Keratinocyte (primary cell): ENCODE data around the gene GCK.

Experiments
- EZH2 ChIP-seq: IDR thresholded peaks from one replicate; pipeline ENCODE4 v1.6.1; 2012; ENCODE audit warnings: inconsistent platforms, mild to moderate bottlenecking, low read length, moderate library complexity
- TF ChIP-seq, protein P1 (sequence below), 3 experiments: IDR thresholded peaks in 1 of 3; conservative IDR thresholded peaks in 1 of 3; optimal IDR thresholded peaks in 1 of 3; 2 replicates in 2 of 3; 3 replicates in 1 of 3; pipeline versions ENCODE3 to v1.5.1; 2011; ENCODE audit warnings: low read length in 3 of 3, mild to moderate bottlenecking in 3 of 3, moderate library complexity in 2 of 3, control low read depth in 1 of 3, inconsistent platforms in 1 of 3; ENCODE audit not compliant: insufficient read depth in 2 of 3; ENCODE audit errors: extremely low read depth in 1 of 3

GRCh38 chr7:44113764-44114354, 75.4 kb downstream of the GCK start:
- TF ChIP-seq, protein P1, sequence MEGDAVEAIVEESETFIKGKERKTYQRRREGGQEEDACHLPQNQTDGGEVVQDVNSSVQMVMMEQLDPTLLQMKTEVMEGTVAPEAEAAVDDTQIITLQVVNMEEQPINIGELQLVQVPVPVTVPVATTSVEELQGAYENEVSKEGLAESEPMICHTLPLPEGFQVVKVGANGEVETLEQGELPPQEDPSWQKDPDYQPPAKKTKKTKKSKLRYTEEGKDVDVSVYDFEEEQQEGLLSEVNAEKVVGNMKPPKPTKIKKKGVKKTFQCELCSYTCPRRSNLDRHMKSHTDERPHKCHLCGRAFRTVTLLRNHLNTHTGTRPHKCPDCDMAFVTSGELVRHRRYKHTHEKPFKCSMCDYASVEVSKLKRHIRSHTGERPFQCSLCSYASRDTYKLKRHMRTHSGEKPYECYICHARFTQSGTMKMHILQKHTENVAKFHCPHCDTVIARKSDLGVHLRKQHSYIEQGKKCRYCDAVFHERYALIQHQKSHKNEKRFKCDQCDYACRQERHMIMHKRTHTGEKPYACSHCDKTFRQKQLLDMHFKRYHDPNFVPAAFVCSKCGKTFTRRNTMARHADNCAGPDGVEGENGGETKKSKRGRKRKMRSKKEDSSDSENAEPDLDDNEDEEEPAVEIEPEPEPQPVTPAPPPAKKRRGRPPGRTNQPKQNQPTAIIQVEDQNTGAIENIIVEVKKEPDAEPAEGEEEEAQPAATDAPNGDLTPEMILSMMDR (optimal IDR thresholded peaks at IDR 0.05 in 1 of 3, IDR thresholded peaks at IDR 0.05 in 1 of 3, conservative IDR thresholded peaks at IDR 0.05 in 1 of 3; ENCODE audit: extremely low read depth in 1 of 3, insufficient read depth in 2 of 3, low read length in 3 of 3), result no peak
- TF ChIP-seq EZH2, result no peak
